ENCODE results near the gene SRRM5.
"Not testable (repeated sequence)": the region's sequence is repeated elsewhere in the genome, so short reads cannot be mapped to it uniquely, and the experiment has no call there.

SRRM5 gene

GRCh38 chr19:43634872-43635560, 23.1 kb downstream of the SRRM5 start:
- peak overlapping the region; percentile 88 for H3K9ac ChIP-seq
- H3K4me2 ChIP-seq (ENCODE audit: low read length) = peak overlapping the region; percentile 87
- peak overlapping the region; percentile 94 for H3K27ac ChIP-seq
- no peak for TF ChIP-seq CTCF (IDR thresholded peaks at IDR 0.05)
- H2AFZ ChIP-seq = peak overlapping the region; percentile 95
- H3K4me1 ChIP-seq = peaks cover 13% of the 10 kb centered on the region
- peaks cover 22% of the 10 kb centered on the region for H3K79me2 ChIP-seq
- no peaks in the 10 kb centered on the region for H3K27me3 ChIP-seq (ENCODE audit: control insufficient read depth, insufficient read depth, low read length)
- H3K4me3 ChIP-seq (ENCODE audit: low read depth, low read length) = peak overlapping the region; percentile 62
- no peaks in the 10 kb centered on the region for H3K9me3 ChIP-seq (ENCODE audit: control insufficient read depth, low read length)
- no peaks in the 10 kb centered on the region for H3K36me3 ChIP-seq (ENCODE audit: control insufficient read depth, insufficient read depth, low read length)

GRCh38 chr19:43635561-43635940, 23.7 kb downstream of the SRRM5 start:
- H3K4me2 ChIP-seq (ENCODE audit: low read length) = peak overlapping the region; percentile 87
- peak overlapping the region; percentile 94 for H3K27ac ChIP-seq
- peaks cover 13% of the 10 kb centered on the region for H3K4me1 ChIP-seq
- H3K4me3 ChIP-seq (ENCODE audit: low read depth, low read length) = peak overlapping the region; percentile 62
- H3K9me3 ChIP-seq (ENCODE audit: control insufficient read depth, low read length); H3K9ac ChIP-seq; H3K36me3 ChIP-seq (ENCODE audit: control insufficient read depth, insufficient read depth, low read length); H3K27me3 ChIP-seq (ENCODE audit: control insufficient read depth, insufficient read depth, low read length): not testable (repeated sequence)
- peaks cover 19% of the 10 kb centered on the region for H3K79me2 ChIP-seq
- peak overlapping the region; percentile 95 for H2AFZ ChIP-seq

- no peaks in the 10 kb centered on the region for H3K27me3 ChIP-seq (ENCODE audit: control insufficient read depth, insufficient read depth, low read length)
- no peak overlapping the region for H2AFZ ChIP-seq
- H3K36me3 ChIP-seq (ENCODE audit: control insufficient read depth, insufficient read depth, low read length) = no peaks in the 10 kb centered on the region
- no peak overlapping the region for H3K9ac ChIP-seq
- no peaks in the 10 kb centered on the region for H3K9me3 ChIP-seq (ENCODE audit: control insufficient read depth, low read length)
- H3K79me2 ChIP-seq = peaks cover 15% of the 10 kb centered on the region
- H3K4me3 ChIP-seq (ENCODE audit: low read depth, low read length) = no peak overlapping the region
- no peak for TF ChIP-seq CTCF (IDR thresholded peaks at IDR 0.05)
- H3K4me1 ChIP-seq = peaks cover 13% of the 10 kb centered on the region
- H3K27ac ChIP-seq = peak overlapping the region; percentile 94
- no peak overlapping the region for H3K4me2 ChIP-seq (ENCODE audit: low read length)
These were observed 24.3 kb downstream of the SRRM5 start for GRCh38 chr19:43636121-43636683.

- Histone ChIP-seq H3K4me3 (ENCODE audit: low read depth, low read length) (peak overlapping the region; percentile 59), H3K79me2 (peaks cover 5% of the 10 kb centered on the region), H3K27me3 (ENCODE audit: control insufficient read depth, insufficient read depth, low read length) (no peaks in the 10 kb centered on the region), H3K9me3 (ENCODE audit: control insufficient read depth, low read length) (no peaks in the 10 kb centered on the region), H3K4me2 (ENCODE audit: low read length) (peak overlapping the region; percentile 69), H3K27ac (peak overlapping the region; percentile 13), H3K9ac (no peak overlapping the region), H2AFZ (no peak overlapping the region), H3K4me1 (peaks cover 9% of the 10 kb centered on the region), H3K36me3 (ENCODE audit: control insufficient read depth, insufficient read depth, low read length) (no peaks in the 10 kb centered on the region)
- no peak for TF ChIP-seq CTCF (IDR thresholded peaks at IDR 0.05)
These were observed 26.5 kb downstream of the SRRM5 start for GRCh38 chr19:43638214-43638994.

GRCh38 chr19:43638995-43639518, 27.2 kb downstream of the SRRM5 start:
- Histone ChIP-seq H3K27me3 (ENCODE audit: control insufficient read depth, insufficient read depth, low read length) (no peaks in the 10 kb centered on the region), H3K27ac (peak overlapping the region; percentile 13), H2AFZ (no peak overlapping the region), H3K4me1 (peaks cover 7% of the 10 kb centered on the region), H3K9me3 (ENCODE audit: control insufficient read depth, low read length) (no peaks in the 10 kb centered on the region), H3K4me2 (ENCODE audit: low read length) (peak overlapping the region; percentile 69), H3K36me3 (ENCODE audit: control insufficient read depth, insufficient read depth, low read length) (no peaks in the 10 kb centered on the region), H3K9ac (no peak overlapping the region), H3K4me3 (ENCODE audit: low read depth, low read length) (peak overlapping the region; percentile 59), H3K79me2 (peaks cover 5% of the 10 kb centered on the region)
- no peak for TF ChIP-seq CTCF (IDR thresholded peaks at IDR 0.05)

Data from parathyroid adenoma (tissue), 2 donors.